Lower leg skin (tissue), 4 donors: ENCODE data around the gene PLCB1. TPM values are rescaled to one million over a fixed set of nuclear protein-coding genes. Genes with fewer than 3 reads are reported as not detected.

Experiments used
- DNase-seq, 2 donors: peaks; one replicate each; pipeline ENCODE4 v3.0.0-alpha.2; 2019; ENCODE audit warnings: low spot score in 2 of 2
- H3K4me3 ChIP-seq: fragments of 200-600 bp; sonication (generic); 2 replicates; pipeline ENCODE4 v1.5.1; 2017; ENCODE audit warnings: mild to moderate bottlenecking, low read depth; ENCODE audit not compliant: poor library complexity, severe bottlenecking
- POLR2A ChIP-seq, 2 donors: fragments of 450-650 bp; IDR thresholded peaks; one replicate each; pipeline ENCODE4 v1.6.1; 2016 to 2017; ENCODE audit warnings: antibody characterized with exemption in 2 of 2, mild to moderate bottlenecking in 1 of 2, moderate library complexity in 1 of 2
- WGBS, 2 donors: methylation state at CpG; one replicate each; pipeline ENCODE4 v1.1.5; 2018; 5-methylcytosine and 5-hydroxymethylcytosine counted together
- intact Hi-C: fragments of 100-400 bp; cut with DNase I; formaldehyde crosslinking; loops from one replicate; pipeline ENCODE4 v1.15.0; 2023; ENCODE audit warnings: low total_unique reads
- total RNA-seq, 4 donors: library from RNA; depleted of rRNA; stranded (reverse); fragments of >200 nt; gene quantifications; one replicate each; pipeline ENCODE4 v1.1.0, GENCODE V29; 2016
- TF ChIP-seq, protein P1 (sequence below), 3 donors: fragments of 450-650 bp; IDR thresholded peaks; one replicate each; pipeline ENCODE4 v1.5.1; 2016; ENCODE audit warnings: antibody characterized with exemption in 3 of 3, mild to moderate bottlenecking in 3 of 3, moderate library complexity in 2 of 3

PLCB1 gene
- total RNA-seq, 4 donors from 2014 or later, result 4.1 to 16.2 (median 9.1) TPM

DNA sequence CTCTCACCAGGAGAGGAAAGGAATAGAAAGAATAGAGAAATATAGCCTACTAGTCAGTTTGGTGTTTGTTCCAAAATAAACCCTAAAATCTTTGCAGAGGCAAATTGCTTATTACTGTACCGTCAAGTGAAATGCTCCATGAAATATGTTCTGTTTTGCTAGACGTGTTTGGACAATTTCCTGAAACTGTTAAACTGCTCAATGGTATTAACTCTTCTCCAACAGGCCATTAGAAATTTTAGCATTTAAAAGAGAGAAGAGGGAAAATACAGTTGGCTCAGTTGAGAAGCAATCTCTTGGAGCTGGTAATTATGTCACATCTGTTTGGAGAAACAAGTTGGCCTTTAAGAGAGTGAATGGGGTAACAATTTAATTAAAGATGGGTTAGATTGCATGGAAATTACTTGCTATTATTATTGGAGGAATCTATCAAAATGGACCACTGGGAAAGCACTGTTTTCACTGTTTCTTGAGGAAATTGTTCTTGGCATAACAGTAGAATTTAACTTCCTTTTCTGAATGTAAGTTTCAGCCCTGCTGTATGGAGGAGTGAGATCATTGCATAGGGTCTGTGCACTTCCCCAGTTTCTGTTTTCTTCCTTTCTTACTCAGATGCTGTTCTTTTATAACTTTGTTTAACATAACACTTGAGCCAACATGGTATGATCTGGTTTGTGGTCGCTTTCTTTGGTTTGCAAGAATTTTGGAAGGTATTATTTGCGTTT lies 373.6 kb downstream of the PLCB1 start:
- no peak for DNase-seq
- 52 to 59% methylated on average over 4 of the region's 4 CpGs for WGBS, 2 donors
- TF ChIP-seq, protein P1, sequence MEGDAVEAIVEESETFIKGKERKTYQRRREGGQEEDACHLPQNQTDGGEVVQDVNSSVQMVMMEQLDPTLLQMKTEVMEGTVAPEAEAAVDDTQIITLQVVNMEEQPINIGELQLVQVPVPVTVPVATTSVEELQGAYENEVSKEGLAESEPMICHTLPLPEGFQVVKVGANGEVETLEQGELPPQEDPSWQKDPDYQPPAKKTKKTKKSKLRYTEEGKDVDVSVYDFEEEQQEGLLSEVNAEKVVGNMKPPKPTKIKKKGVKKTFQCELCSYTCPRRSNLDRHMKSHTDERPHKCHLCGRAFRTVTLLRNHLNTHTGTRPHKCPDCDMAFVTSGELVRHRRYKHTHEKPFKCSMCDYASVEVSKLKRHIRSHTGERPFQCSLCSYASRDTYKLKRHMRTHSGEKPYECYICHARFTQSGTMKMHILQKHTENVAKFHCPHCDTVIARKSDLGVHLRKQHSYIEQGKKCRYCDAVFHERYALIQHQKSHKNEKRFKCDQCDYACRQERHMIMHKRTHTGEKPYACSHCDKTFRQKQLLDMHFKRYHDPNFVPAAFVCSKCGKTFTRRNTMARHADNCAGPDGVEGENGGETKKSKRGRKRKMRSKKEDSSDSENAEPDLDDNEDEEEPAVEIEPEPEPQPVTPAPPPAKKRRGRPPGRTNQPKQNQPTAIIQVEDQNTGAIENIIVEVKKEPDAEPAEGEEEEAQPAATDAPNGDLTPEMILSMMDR (IDR thresholded peaks at IDR 0.05), result no peak
- TF ChIP-seq POLR2A (IDR thresholded peaks at IDR 0.05), result no peak
- H3K4me3 ChIP-seq, result no peak overlapping the region
- intact Hi-C loops, result no loop called here

DNA sequence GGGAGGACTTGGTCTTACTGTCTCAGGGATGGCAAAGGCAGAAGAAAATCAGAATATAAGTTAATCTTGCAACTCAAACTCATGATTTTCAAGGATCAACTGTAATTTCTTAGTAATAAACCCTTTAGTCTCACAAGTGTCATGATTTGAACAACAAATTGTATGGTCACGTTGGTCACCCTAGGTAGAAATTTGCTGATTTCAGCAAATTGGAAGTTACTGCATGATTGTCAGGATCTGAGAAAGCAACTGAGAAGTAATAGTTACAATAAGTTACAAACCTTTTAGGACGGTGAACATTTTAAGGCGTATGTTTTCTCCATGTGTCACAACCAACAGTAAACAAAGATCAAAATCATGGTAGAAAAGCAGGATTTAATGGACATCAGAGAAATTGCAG lies 375.2 kb downstream of the PLCB1 start:
- WGBS, 2 donors, result 86 to 91% methylated on average over 3 of the region's 3 CpGs
- intact Hi-C loops, result no loop called here
- no peak for DNase-seq
- TF ChIP-seq, protein P1 (IDR thresholded peaks at IDR 0.05), result no peak
- TF ChIP-seq POLR2A (IDR thresholded peaks at IDR 0.05), result no peak
- H3K4me3 ChIP-seq, result no peak overlapping the region

DNA sequence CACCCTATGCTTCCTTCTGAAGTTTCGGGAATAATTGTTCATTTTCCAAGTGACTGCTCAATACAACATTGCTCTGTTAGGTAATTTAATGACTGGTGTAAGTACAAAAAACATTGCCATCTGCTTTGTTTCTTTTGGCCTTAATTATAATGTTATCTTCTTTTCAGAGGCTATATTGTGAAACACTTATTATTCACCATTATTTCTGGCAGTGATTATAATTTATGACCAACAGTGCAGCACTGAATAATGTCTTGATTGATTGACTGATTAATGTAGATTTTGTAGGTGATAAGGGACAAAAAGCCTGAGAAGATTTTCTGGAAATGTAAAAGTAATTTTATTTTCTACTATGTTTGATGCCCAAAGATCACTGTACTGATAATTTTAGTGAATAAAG lies 377.7 kb downstream of the PLCB1 start:
- no peak for TF ChIP-seq POLR2A (IDR thresholded peaks at IDR 0.05)
- TF ChIP-seq, protein P1 (IDR thresholded peaks at IDR 0.05), result no peak
- no peak overlapping the region for H3K4me3 ChIP-seq
- WGBS, 2 donors, result 64 to 85% methylated on average over 1 of the region's 1 CpG
- intact Hi-C loops, result no loop called here
- DNase-seq, result no peak

DNA sequence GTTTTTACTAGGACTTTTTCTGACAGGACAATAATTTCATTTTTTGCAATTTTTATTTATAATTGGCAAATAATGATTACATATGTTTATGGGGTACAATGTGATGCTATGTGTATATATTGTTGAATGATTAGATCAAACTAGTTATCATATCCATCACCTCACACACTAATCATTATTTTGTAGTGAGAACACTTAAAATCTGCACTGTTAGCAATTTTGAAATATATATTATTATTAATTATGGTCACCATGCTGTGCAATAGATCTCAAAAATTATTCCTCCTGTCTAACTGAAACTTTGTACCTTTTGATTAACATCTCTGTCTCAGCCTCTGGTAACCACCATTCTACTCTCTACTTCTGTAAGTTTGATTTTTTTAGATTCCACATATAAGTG lies 378.7 kb downstream of the PLCB1 start:
- DNase-seq, result no peak
- intact Hi-C loops, result no loop called here
- TF ChIP-seq POLR2A (IDR thresholded peaks at IDR 0.05), result no peak
- TF ChIP-seq, protein P1 (IDR thresholded peaks at IDR 0.05), result no peak
- no peak overlapping the region for H3K4me3 ChIP-seq

DNA sequence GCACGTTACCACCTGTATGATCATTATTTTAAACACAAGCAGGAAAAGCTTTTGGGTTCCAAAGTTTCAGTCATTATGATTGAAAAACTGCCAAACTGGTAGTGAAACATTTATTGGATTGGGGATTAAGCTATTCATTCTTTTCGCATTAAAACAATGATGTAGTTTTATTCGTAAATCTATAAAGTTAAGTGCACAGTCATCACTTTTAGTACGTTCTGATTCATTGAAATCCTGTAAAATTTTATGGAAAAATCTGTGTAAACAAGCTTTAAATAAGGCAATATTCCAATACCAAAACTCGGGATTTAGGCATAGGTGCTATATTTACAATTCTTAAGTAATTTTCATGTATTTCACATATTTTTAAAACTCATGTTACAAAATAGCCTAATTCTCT lies 379.9 kb downstream of the PLCB1 start:
- whole genome bisulfite sequencing, 2 donors, result 77 to 79% methylated on average over 5 of the region's 5 CpGs
- TF ChIP-seq, protein P1 (IDR thresholded peaks at IDR 0.05), result no peak
- no peak for TF ChIP-seq POLR2A (IDR thresholded peaks at IDR 0.05)
- no peak for DNase-seq
- intact Hi-C loops, result no loop called here
- no peak overlapping the region for H3K4me3 ChIP-seq
